IMR-90 (cell line): Measurements from ENCODE around the gene SNX11. TPM values are rescaled to one million over a fixed set of nuclear protein-coding genes. Genes with fewer than 3 reads are reported as not detected.

ENCODE experiments used
- ATAC-seq: fragments of 200-7000 bp; cut with Tn5 transposase; 2 replicates; pipeline ENCODE4 v1.9.1; 2020; ENCODE audit warnings: low read depth, mild to moderate bottlenecking, moderate library complexity
- BruUV-seq: library from RNA; stranded (reverse); fragments of 400-500 nt; replicated peaks from 2 replicates; lab custom pipeline; 2021; lab: Mats Ljungman, UMichigan
- CTCF ChIA-PET: fragments of 300-600 bp; formaldehyde crosslinking; extraction: SDS; loops from one replicate; lab custom pipeline; 2021; ENCODE audit warnings: antibody characterized with exemption; lab: Yijun Ruan, JAX
- POLR2A ChIA-PET: fragments of 300-600 bp; sonication (Branson Sonifier 250); formaldehyde crosslinking; loops from one replicate; lab custom pipeline; 2022; ENCODE audit warnings: antibody characterized with exemption; ENCODE audit not compliant: unreplicated experiment; lab: Charles Lee
- DNase-seq: peaks from one replicate; pipeline ENCODE4 v3.0.0; 2013
- H2AFZ ChIP-seq: replicated peaks from 2 replicates; pipeline ENCODE3; 2013; ENCODE audit warnings: low read length, mild to moderate bottlenecking; ENCODE audit not compliant: poor library complexity
- H2AK5ac ChIP-seq: 2 replicates; pipeline ENCODE4 v1.6.1; 2013; ENCODE audit warnings: low read depth, low read length, inconsistent platforms
- H2AK9ac ChIP-seq: replicated peaks from 2 replicates; pipeline ENCODE3; 2013; ENCODE audit warnings: mild to moderate bottlenecking, low read depth, low read length, moderate library complexity; ENCODE audit not compliant: poor library complexity
- H2BK120ac ChIP-seq: 2 replicates; pipeline ENCODE4 v1.6.1; 2013; ENCODE audit warnings: low read depth, low read length, inconsistent platforms
- H2BK15ac ChIP-seq: 3 replicates; pipeline ENCODE4 v1.6.1; 2013; ENCODE audit warnings: low read depth, low read length, inconsistent platforms
- H2BK20ac ChIP-seq: 2 replicates; pipeline ENCODE4 v1.6.1; 2013; ENCODE audit warnings: low read depth, mild to moderate bottlenecking, inconsistent platforms, low read length, moderate library complexity
- H2BK5ac ChIP-seq: 2 replicates; pipeline ENCODE4 v1.6.1; 2013; ENCODE audit warnings: mild to moderate bottlenecking, low read depth, low read length, inconsistent platforms; ENCODE audit not compliant: poor library complexity, severe bottlenecking
- H3K14ac ChIP-seq: replicated peaks from 2 replicates; pipeline ENCODE4 v1.6.1; 2013; ENCODE audit warnings: low read depth, low read length, inconsistent platforms
- H3K18ac ChIP-seq: 2 replicates; pipeline ENCODE4 v1.6.1; 2013; ENCODE audit warnings: low read depth, low read length, control low read depth
- H3K23ac ChIP-seq: 2 replicates; pipeline ENCODE4 v1.6.1; 2013; ENCODE audit warnings: low read depth, low read length, inconsistent platforms
- H3K27ac ChIP-seq: 2 replicates; pipeline ENCODE4 v1.5.1; 2013; ENCODE audit warnings: mild to moderate bottlenecking, control low read depth, low read length; ENCODE audit not compliant: insufficient read depth
- H3K27me3 ChIP-seq: 2 replicates; pipeline ENCODE4 v1.6.1; 2013; ENCODE audit warnings: low read length; ENCODE audit not compliant: control insufficient read depth, insufficient read depth
- H3K36me3 ChIP-seq: 2 replicates; pipeline ENCODE4 v1.6.1; 2013; ENCODE audit warnings: low read length, mixed read lengths; ENCODE audit not compliant: control insufficient read depth, insufficient read depth
- H3K4ac ChIP-seq: 2 replicates; pipeline ENCODE4 v1.6.1; 2013; ENCODE audit warnings: low read depth, low read length, inconsistent platforms
- H3K4me1 ChIP-seq: 2 replicates; pipeline ENCODE4 v1.6.1; 2013; ENCODE audit warnings: low read length, mixed read lengths; ENCODE audit not compliant: control insufficient read depth, insufficient read depth
- H3K4me2 ChIP-seq: 2 replicates; pipeline ENCODE4 v1.6.1; 2013; ENCODE audit warnings: low read depth, mild to moderate bottlenecking, control low read depth, low read length, moderate library complexity
- H3K4me3 ChIP-seq: 2 replicates; pipeline ENCODE4 v1.5.1; 2013; ENCODE audit warnings: low read depth, mild to moderate bottlenecking, control low read depth, low read length, moderate library complexity; ENCODE audit not compliant: insufficient read depth
- H3K56ac ChIP-seq: 2 replicates; pipeline ENCODE4 v1.6.1; 2013; ENCODE audit warnings: low read length, inconsistent platforms; ENCODE audit not compliant: insufficient read depth; ENCODE audit errors: extremely low read depth
- H3K79me1 ChIP-seq, 2 experiments: 2 replicates each; pipeline ENCODE4 v1.6.1; 2013; ENCODE audit warnings: low read length in 2 of 2, inconsistent platforms in 1 of 2, low read depth in 1 of 2
- H3K9ac ChIP-seq: 2 replicates; pipeline ENCODE4 v1.6.1; 2013; ENCODE audit warnings: low read depth, low read length, control low read depth
- H3K9me1 ChIP-seq: 2 replicates; pipeline ENCODE4 v1.6.1; 2013; ENCODE audit warnings: low read length, inconsistent platforms; ENCODE audit not compliant: insufficient read depth
- H3K9me3 ChIP-seq: 2 replicates; pipeline ENCODE4 v1.6.1; 2013; ENCODE audit warnings: low read length; ENCODE audit not compliant: control insufficient read depth, insufficient read depth
- H4K20me1 ChIP-seq: 2 replicates; pipeline ENCODE4 v1.6.1; 2013; ENCODE audit warnings: low read length, inconsistent platforms; ENCODE audit not compliant: insufficient read depth
- H4K5ac ChIP-seq: 2 replicates; pipeline ENCODE4 v1.6.1; 2013; ENCODE audit warnings: mild to moderate bottlenecking, low read depth, low read length, control low read depth
- H4K8ac ChIP-seq, 2 experiments: 2 replicates each; pipeline ENCODE4 v1.6.1; 2013; ENCODE audit warnings: low read depth in 2 of 2, low read length in 2 of 2, control low read depth in 1 of 2, inconsistent platforms in 1 of 2
- H4K91ac ChIP-seq: 2 replicates; pipeline ENCODE4 v1.6.1; 2013; ENCODE audit warnings: low read depth, low read length, inconsistent platforms; ENCODE audit not compliant: insufficient read depth
- CEBPB ChIP-seq: IDR thresholded peaks from 2 replicates; pipeline ENCODE4 v1.6.1; 2012; ENCODE audit warnings: low read depth, low read length, improper control_type of control experiment
- CHD1 ChIP-seq: IDR thresholded peaks from 2 replicates; pipeline ENCODE4 v1.6.1; 2012; ENCODE audit warnings: low read depth, low read length, improper control_type of control experiment
- MAFK ChIP-seq: IDR thresholded peaks from 2 replicates; pipeline ENCODE4 v1.6.1; 2012; ENCODE audit warnings: low read depth, low read length, improper control_type of control experiment
- MAZ ChIP-seq: IDR thresholded peaks from 2 replicates; pipeline ENCODE4 v1.6.1; 2012; ENCODE audit warnings: low read depth, mild to moderate bottlenecking, low read length, improper control_type of control experiment, moderate library complexity, borderline replicate concordance
- MXI1 ChIP-seq: IDR thresholded peaks from 2 replicates; pipeline ENCODE4 v1.6.1; 2012; ENCODE audit warnings: low read depth, mild to moderate bottlenecking, low read length, moderate library complexity, borderline replicate concordance
- NFE2L2 ChIP-seq: fragments of 150-350 bp; IDR thresholded peaks from 2 replicates; pipeline ENCODE4 v1.6.1; 2016; ENCODE audit warnings: low read depth, mild to moderate bottlenecking, low read length
- RAD21 ChIP-seq: IDR thresholded peaks from 2 replicates; pipeline ENCODE4 v1.6.1; 2012; ENCODE audit warnings: low read length, improper control_type of control experiment
- RCOR1 ChIP-seq: IDR thresholded peaks from 2 replicates; pipeline ENCODE4 v1.6.1; 2012; ENCODE audit warnings: mild to moderate bottlenecking, low read length, improper control_type of control experiment; ENCODE audit not compliant: insufficient replicate concordance
- RFX5 ChIP-seq: IDR thresholded peaks from 2 replicates; pipeline ENCODE4 v1.8.0; 2012; ENCODE audit warnings: low read depth, mild to moderate bottlenecking, low read length, moderate library complexity
- SMC3 ChIP-seq: fragments of 150-350 bp; IDR thresholded peaks from 2 replicates; pipeline ENCODE4 v1.6.1; 2016; ENCODE audit warnings: low read depth, mild to moderate bottlenecking, antibody characterized with exemption, low read length, moderate library complexity
- WGBS, 2 experiments: methylation state at CpG; one replicate each; pipeline versions ENCODE4 v1.1.5 to v1.1.7; 2013; ENCODE audit warnings: missing lambda C conversion rate in 2 of 2; ENCODE audit not compliant: insufficient read length in 1 of 2; ENCODE audit errors: extremely low coverage in 2 of 2; 5-methylcytosine and 5-hydroxymethylcytosine counted together
- dilution Hi-C: fragments of 300-500 bp; cut with HindIII; formaldehyde crosslinking; loops from one replicate; pipeline ENCODE4 v1.14.3; 2018; ENCODE audit warnings: low sequenced_read_pairs; ENCODE audit not compliant: unreplicated experiment
- in situ Hi-C: fragments of 300-500 bp; cut with MboI; formaldehyde crosslinking; loops from 3 replicates; pipeline ENCODE4 v1.14.3; 2019; ENCODE audit warnings: low sequenced_read_pairs, inconsistent platforms, mixed read lengths
- intact Hi-C: fragments of 100-400 bp; cut with micrococcal nuclease; formaldehyde crosslinking; loops from 2 replicates; pipeline ENCODE4 v1.10.0; 2022
- polyA plus RNA-seq, 3 experiments: library from polyadenylated mRNA; depleted of rRNA; stranded (reverse); fragments of >200 nt; gene quantifications; 2 replicates each; pipeline ENCODE4 v1.2.3, GENCODE V29; 2012; ENCODE audit warnings: low replicate concordance in 1 of 3
- total RNA-seq: library from RNA; depleted of rRNA; stranded (reverse); fragments of >200 nt; gene quantifications from 2 replicates; pipeline ENCODE4 v1.2.3, GENCODE V29; 2012
- TF ChIP-seq, protein P1 (sequence below): fragments of 150-350 bp; IDR thresholded peaks from 2 replicates; pipeline ENCODE4 v1.6.1; 2017; ENCODE audit warnings: mild to moderate bottlenecking, antibody characterized with exemption, low read length, low read depth
- TF ChIP-seq, protein P2 (sequence below): conservative IDR thresholded peaks from 2 replicates; pipeline ENCODE4 v1.5.1; 2012; ENCODE audit warnings: mild to moderate bottlenecking, low read depth, low read length, improper control_type of control experiment

Gene SNX11
- total and polyA plus RNA-seq, 2 of the 4 experiments (the other 2 are of a cell fraction): 14.7 to 16.9 TPM

DNA sequence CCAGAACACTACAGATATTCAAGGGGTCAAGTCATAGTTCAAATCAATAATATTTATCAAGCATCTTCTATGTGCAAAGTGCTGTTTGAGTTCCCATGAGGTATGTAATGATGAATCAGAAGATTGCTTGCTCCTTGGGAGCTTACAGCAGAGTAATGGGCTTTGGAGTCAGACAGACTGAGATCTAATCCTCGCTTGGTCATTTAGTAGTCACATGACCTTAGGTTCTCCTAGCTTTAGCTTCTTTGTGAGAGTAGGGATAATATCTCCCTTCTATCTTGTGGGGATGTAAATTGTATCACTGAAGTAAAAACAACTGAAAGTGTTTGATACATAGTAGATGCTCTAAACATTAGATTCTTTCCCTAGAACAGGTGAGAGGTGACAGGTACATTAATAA is 30.1 kb downstream of the SNX11 start:
- H3K23ac ChIP-seq: no peak overlapping the region
- H3K9me1 ChIP-seq: no peaks in the 10 kb centered on the region
- H2BK5ac ChIP-seq: no peak overlapping the region
- CTCF ChIA-PET: interaction anchor here (0.6 kb wide), 1 partner anchor 964 kb away, joined by 3 read pairs; no protein-coding TSS in a partner anchor
- no peaks in the 10 kb centered on the region for H4K20me1 ChIP-seq
- POLR2A ChIA-PET: no interaction called here
- H4K91ac ChIP-seq: no peak overlapping the region
- no peak for TF ChIP-seq RAD21
- no peak for TF ChIP-seq CEBPB
- TF ChIP-seq CHD1: no peak
- TF ChIP-seq, protein P1, sequence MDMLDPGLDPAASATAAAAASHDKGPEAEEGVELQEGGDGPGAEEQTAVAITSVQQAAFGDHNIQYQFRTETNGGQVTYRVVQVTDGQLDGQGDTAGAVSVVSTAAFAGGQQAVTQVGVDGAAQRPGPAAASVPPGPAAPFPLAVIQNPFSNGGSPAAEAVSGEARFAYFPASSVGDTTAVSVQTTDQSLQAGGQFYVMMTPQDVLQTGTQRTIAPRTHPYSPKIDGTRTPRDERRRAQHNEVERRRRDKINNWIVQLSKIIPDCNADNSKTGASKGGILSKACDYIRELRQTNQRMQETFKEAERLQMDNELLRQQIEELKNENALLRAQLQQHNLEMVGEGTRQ: no peak
- TF ChIP-seq MXI1: no peak
- TF ChIP-seq, protein P2, sequence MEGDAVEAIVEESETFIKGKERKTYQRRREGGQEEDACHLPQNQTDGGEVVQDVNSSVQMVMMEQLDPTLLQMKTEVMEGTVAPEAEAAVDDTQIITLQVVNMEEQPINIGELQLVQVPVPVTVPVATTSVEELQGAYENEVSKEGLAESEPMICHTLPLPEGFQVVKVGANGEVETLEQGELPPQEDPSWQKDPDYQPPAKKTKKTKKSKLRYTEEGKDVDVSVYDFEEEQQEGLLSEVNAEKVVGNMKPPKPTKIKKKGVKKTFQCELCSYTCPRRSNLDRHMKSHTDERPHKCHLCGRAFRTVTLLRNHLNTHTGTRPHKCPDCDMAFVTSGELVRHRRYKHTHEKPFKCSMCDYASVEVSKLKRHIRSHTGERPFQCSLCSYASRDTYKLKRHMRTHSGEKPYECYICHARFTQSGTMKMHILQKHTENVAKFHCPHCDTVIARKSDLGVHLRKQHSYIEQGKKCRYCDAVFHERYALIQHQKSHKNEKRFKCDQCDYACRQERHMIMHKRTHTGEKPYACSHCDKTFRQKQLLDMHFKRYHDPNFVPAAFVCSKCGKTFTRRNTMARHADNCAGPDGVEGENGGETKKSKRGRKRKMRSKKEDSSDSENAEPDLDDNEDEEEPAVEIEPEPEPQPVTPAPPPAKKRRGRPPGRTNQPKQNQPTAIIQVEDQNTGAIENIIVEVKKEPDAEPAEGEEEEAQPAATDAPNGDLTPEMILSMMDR: no peak
- no peak for TF ChIP-seq SMC3
- no peak for TF ChIP-seq NFE2L2
- no peak for TF ChIP-seq RCOR1
- TF ChIP-seq MAFK: no peak
- TF ChIP-seq RFX5: no peak
- TF ChIP-seq MAZ: no peak
- H3K27ac ChIP-seq: no peak overlapping the region
- no peak overlapping the region for H3K4ac ChIP-seq
- dilution Hi-C loops: no loop called here
- no peak overlapping the region for H2AFZ ChIP-seq
- BruUV-seq: no TSS peak
- no peak overlapping the region for H2AK5ac ChIP-seq
- H2BK15ac ChIP-seq: no peak overlapping the region
- H2BK20ac ChIP-seq: no peak overlapping the region
- no peaks in the 10 kb centered on the region for H3K36me3 ChIP-seq
- in situ Hi-C loops: no loop called here
- H4K5ac ChIP-seq: no peak overlapping the region
- no peak overlapping the region for H3K4me2 ChIP-seq
- no peak overlapping the region for H4K8ac ChIP-seq
- H3K79me1 ChIP-seq: no peaks in the 10 kb centered on the region
- no peak overlapping the region for H3K4me3 ChIP-seq
- intact Hi-C loops: no loop called here
- no peak overlapping the region for H3K9ac ChIP-seq
- no peaks in the 10 kb centered on the region for H3K9me3 ChIP-seq
- ATAC-seq (no peak), DNase-seq (no peak)
- no peak overlapping the region for H3K56ac ChIP-seq
- no peaks in the 10 kb centered on the region for H3K4me1 ChIP-seq
- WGBS, 2 experiments: no CpG with 5 or more reads among the region's 1 CpG
- no peak overlapping the region for H3K14ac ChIP-seq
- H2AK9ac ChIP-seq: no peak overlapping the region
- peaks cover 44% of the 10 kb centered on the region for H3K27me3 ChIP-seq
- no peak overlapping the region for H2BK120ac ChIP-seq
- no peak overlapping the region for H3K18ac ChIP-seq
